Smooth muscle cell (in vitro differentiated cells): Measurements from ENCODE around the gene PLEKHA4. TPM values are rescaled to one million over a fixed set of nuclear protein-coding genes. Genes with fewer than 3 reads are reported as not detected.
"Not testable (repeated sequence)": the region's sequence is repeated elsewhere in the genome, so short reads cannot be mapped to it uniquely, and the experiment has no call there.

Experiments used
- DNase-seq: peaks from one replicate; lab custom pipeline; 2025; ENCODE audit not compliant: unreplicated experiment; lab: John Stamatoyannopoulos, UW
- H2AFZ ChIP-seq: fragments of 200-600 bp; sonication (generic); 2 replicates; pipeline ENCODE4 v1.6.0; 2016; ENCODE audit warnings: antibody characterized with exemption, low read depth, mild to moderate bottlenecking
- H3F3A ChIP-seq: fragments of 200-600 bp; sonication (generic); 2 replicates; pipeline ENCODE4 v1.6.0; 2017; ENCODE audit warnings: antibody characterized with exemption, low read depth
- H3K27ac ChIP-seq: fragments of 200-600 bp; sonication (generic); 2 replicates; pipeline ENCODE4 v1.5.1; 2016; ENCODE audit warnings: low read depth, mild to moderate bottlenecking
- H3K27me3 ChIP-seq: fragments of 200-600 bp; sonication (generic); 2 replicates; pipeline ENCODE4 v1.6.1; 2016; ENCODE audit warnings: low read depth, mild to moderate bottlenecking
- H3K36me3 ChIP-seq: fragments of 200-600 bp; sonication (generic); 2 replicates; pipeline ENCODE4 v1.5.1; 2016; ENCODE audit warnings: low read depth
- H3K4me1 ChIP-seq: fragments of 200-600 bp; sonication (generic); 2 replicates; pipeline ENCODE4 v1.5.1; 2016; ENCODE audit warnings: low read depth
- H3K4me2 ChIP-seq: fragments of 200-600 bp; sonication (generic); 2 replicates; pipeline ENCODE4 v1.6.0; 2016; ENCODE audit warnings: mild to moderate bottlenecking
- H3K4me3 ChIP-seq: fragments of 200-600 bp; sonication (generic); 2 replicates; pipeline ENCODE4 v1.5.1; 2016; ENCODE audit warnings: mild to moderate bottlenecking
- H3K79me2 ChIP-seq: fragments of 200-600 bp; sonication (generic); 2 replicates; pipeline ENCODE4 v1.6.0; 2016; ENCODE audit warnings: low read depth, mild to moderate bottlenecking
- H3K9ac ChIP-seq: fragments of 200-600 bp; sonication (generic); 2 replicates; pipeline ENCODE4 v1.6.0; 2016; ENCODE audit warnings: low read depth
- H3K9me3 ChIP-seq: fragments of 200-600 bp; sonication (generic); replicated peaks from 2 replicates; pipeline ENCODE4 v1.5.1; 2016; ENCODE audit warnings: low read depth
- H4K20me1 ChIP-seq: fragments of 200-600 bp; sonication (generic); 2 replicates; pipeline ENCODE4 v1.6.0; 2016; ENCODE audit warnings: low read depth
- WGBS: methylation state at CpG from one replicate; pipeline ENCODE4 v1.1.7; 2016; ENCODE audit warnings: low lambda C conversion rate; 5-methylcytosine and 5-hydroxymethylcytosine counted together
- polyA plus RNA-seq: library from polyadenylated mRNA; unstranded; fragments of >200 nt; fragmentation: Nextera tagmentation; extraction: Ambion mirVana; gene quantifications from 2 replicates; pipeline ENCODE4 v1.2.1, GENCODE V29; 2016
- total RNA-seq: library from RNA; depleted of rRNA; stranded (reverse); fragments of >200 nt; gene quantifications from 2 replicates; pipeline ENCODE4 v1.2.3, GENCODE V29; 2014
- TF ChIP-seq, protein P1 (sequence below): fragments of 200-600 bp; sonication (generic); IDR thresholded peaks from 2 replicates; pipeline ENCODE4 v1.5.1; 2017; ENCODE audit warnings: borderline replicate concordance, mild to moderate bottlenecking, antibody characterized with exemption; ENCODE audit not compliant: insufficient read depth, poor library complexity, severe bottlenecking

PLEKHA4 gene
- total and polyA plus RNA-seq, 2 experiments from 2014 or later: 4.4 to 39.2 TPM

DNA sequence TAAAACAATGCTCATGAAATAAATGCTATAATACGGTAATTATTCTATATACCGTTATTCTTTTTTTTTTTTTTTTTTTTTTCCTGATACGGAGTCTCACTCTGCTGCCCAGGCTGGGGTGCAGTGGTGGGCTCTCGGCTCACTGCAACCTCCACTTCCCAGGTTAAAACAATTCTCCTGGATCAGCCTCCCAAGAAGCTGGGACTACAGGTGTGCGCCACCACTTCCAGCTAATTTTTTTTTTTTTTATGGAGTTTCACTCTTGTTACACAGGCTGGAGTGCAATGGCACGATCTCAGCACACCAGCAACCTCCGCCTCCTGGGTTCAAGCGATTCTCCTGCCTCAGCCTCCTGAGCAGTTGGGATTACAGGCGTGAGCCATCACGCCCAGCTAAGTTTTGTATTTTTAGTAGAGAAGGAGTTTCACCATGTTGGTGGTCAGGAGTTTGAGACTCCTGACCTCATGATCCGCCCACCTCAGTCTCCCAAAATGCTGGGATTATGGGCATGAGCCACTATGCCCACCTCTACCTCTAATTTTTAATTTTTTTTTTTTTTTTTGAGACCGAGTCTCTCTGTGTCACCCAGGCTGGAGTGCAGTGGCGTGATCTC is 10.7 kb upstream of the PLEKHA4 start:
- peaks cover 20% of the 10 kb centered on the region for H3K79me2 ChIP-seq
- H3K36me3 ChIP-seq: no peaks in the 10 kb centered on the region
- TF ChIP-seq, protein P1, sequence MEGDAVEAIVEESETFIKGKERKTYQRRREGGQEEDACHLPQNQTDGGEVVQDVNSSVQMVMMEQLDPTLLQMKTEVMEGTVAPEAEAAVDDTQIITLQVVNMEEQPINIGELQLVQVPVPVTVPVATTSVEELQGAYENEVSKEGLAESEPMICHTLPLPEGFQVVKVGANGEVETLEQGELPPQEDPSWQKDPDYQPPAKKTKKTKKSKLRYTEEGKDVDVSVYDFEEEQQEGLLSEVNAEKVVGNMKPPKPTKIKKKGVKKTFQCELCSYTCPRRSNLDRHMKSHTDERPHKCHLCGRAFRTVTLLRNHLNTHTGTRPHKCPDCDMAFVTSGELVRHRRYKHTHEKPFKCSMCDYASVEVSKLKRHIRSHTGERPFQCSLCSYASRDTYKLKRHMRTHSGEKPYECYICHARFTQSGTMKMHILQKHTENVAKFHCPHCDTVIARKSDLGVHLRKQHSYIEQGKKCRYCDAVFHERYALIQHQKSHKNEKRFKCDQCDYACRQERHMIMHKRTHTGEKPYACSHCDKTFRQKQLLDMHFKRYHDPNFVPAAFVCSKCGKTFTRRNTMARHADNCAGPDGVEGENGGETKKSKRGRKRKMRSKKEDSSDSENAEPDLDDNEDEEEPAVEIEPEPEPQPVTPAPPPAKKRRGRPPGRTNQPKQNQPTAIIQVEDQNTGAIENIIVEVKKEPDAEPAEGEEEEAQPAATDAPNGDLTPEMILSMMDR: no peak
- H3K4me3 ChIP-seq: no peak overlapping the region
- no peak overlapping the region for H3K9ac ChIP-seq
- 76% methylated on average over 13 of the region's 13 CpGs for WGBS
- H3K4me2 ChIP-seq: peak overlapping the region; percentile 17
- H3K27ac ChIP-seq: peak overlapping the region; percentile 100
- peaks cover 36% of the 10 kb centered on the region for H3F3A ChIP-seq
- H2AFZ ChIP-seq: no peak overlapping the region
- peaks cover 13% of the 10 kb centered on the region for H3K4me1 ChIP-seq
- H3K9me3 ChIP-seq: no peaks in the 10 kb centered on the region
- peaks cover 45% of the 10 kb centered on the region for H4K20me1 ChIP-seq
- H3K27me3 ChIP-seq: no peaks in the 10 kb centered on the region
- no peak for DNase-seq

DNA sequence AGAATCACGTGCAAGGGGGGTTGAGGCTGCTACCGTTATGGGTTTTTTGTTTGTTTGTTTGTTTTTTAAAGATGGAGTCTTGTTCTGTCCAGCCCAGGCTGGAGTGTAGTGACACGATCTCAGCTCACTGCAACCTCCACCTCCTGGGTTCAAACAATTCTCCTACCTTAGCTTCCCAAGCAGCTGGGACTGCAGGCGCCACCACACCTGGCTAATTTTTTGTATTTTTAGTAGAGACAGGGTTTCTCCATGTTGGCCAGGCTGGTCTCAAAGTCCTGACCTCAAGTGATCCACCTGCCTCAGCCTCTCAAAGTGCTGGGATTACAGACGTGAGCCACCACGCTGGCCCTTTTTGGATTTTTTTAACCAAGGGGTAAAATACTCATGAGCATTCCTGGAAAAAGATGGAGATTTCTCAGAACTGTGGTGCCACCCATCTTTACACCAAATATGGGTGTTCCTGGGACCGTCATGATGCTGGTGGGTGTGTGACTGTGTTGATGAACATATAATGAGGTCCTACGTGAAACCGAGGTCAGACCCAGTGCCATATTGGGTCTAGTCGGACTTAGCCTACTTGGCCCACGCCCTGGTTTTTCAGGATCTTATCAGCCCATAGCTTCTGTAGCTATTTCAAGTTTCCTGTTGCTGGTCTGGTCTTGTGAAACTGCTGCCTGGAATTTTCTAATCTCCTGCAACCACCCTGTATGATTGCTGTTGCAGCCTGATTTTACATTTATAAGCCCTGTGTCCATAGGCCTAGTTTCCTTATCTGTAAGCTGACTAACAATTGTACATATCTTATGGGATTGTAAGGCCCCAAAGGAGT is 10.0 kb upstream of the PLEKHA4 start:
- Histone ChIP-seq H3K36me3 (no peaks in the 10 kb centered on the region), H3K27me3 (no peaks in the 10 kb centered on the region), H3K4me3 (no peak overlapping the region), H3K4me1 (peaks cover 13% of the 10 kb centered on the region), H3K79me2 (peaks cover 27% of the 10 kb centered on the region), H3K9ac (no peak overlapping the region), H3K27ac (peak overlapping the region; percentile 100), H3F3A (peaks cover 43% of the 10 kb centered on the region), H3K4me2 (peak overlapping the region; percentile 17), H2AFZ (no peak overlapping the region), H4K20me1 (peaks cover 52% of the 10 kb centered on the region), H3K9me3 (no peaks in the 10 kb centered on the region)
- TF ChIP-seq, protein P1: no peak
- DNase-seq: no peak
- WGBS: 30% methylated on average over 11 of the region's 11 CpGs

DNA sequence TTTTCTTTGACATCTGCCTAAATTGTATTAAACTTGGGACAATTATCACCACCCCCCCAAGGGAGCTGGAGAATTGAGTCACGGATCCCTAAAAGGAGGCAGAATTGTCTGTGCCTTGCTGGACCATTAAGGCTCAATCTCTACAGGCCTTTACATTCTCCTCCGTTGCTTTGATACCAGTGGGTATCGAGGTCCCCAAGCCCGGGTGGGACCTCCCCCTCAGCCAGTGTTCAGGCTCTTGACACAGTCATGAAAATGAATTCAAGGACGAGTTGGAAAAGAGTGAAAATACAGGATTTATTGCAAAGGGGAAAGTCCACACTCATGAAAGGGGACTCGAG is 9.4 kb upstream of the PLEKHA4 start:
- Histone ChIP-seq H4K20me1 (peaks cover 58% of the 10 kb centered on the region), H3K27ac (peak overlapping the region; percentile 100)
- WGBS: 73% methylated on average over 6 of the region's 6 CpGs

DNA sequence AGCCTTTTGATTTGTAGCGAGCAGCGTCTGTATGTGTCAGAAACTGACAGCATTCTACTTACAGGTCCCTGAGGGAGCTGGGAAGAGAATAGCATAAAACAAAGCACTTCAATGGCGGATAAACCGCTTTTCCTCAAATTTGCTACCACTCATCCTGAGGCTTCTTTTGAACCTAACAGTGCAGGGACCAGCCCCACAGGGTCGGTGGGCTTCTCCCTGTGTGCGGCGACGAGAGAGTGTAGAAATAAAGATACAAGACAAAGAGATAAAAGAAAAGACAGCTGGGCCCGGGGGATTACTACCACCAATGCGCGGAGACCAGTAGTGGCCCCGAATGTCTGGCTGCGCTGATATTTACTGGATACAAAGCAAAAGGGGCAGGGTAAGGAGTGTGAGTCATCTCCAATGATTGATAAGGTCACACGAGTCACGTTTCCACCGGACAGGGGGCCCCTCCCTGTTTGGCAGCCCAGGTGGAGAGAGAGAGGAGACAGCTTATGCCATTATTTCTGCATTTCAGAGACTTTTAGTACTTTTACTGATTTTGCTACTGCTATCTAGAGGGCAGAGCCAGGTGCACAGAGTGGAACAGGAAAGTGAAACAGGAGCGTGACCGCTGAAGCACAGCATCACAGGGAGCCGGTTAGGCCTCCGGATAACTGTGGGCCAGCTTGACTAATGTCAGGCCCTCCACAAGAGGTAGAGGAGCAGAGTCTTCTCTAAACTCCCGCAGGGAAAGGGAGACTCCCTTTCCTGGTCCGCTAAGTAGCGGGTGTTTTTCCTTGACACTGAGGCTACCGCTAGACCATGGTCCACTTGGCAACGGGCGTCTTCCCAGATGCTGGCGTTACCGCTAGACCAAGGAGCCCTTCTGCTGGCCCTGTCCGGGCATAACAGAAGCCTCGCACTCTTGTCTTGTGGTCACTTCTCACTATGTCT is 7.9 kb upstream of the PLEKHA4 start:
- H3K4me2 ChIP-seq: peak overlapping the region; percentile 98
- not testable (repeated sequence) for H3K9me3 ChIP-seq, H3K36me3 ChIP-seq, H3K27me3 ChIP-seq, DNase-seq, H2AFZ ChIP-seq
- H3F3A ChIP-seq: peaks cover 48% of the 10 kb centered on the region
- H3K9ac ChIP-seq: peak overlapping the region; percentile 100
- peaks cover 13% of the 10 kb centered on the region for H3K4me1 ChIP-seq
- peak overlapping the region; percentile 97 for H3K4me3 ChIP-seq
- H3K79me2 ChIP-seq: peaks cover 38% of the 10 kb centered on the region
- 65% methylated on average over 30 of the region's 30 CpGs for WGBS
- peak overlapping the region; percentile 100 for H3K27ac ChIP-seq
- peaks cover 63% of the 10 kb centered on the region for H4K20me1 ChIP-seq

More for the DNA sequence above, 9.4 kb upstream of the PLEKHA4 start:
- no peak overlapping the region for H2AFZ ChIP-seq
- no peaks in the 10 kb centered on the region for H3K36me3 ChIP-seq
- H3K9ac ChIP-seq: no peak overlapping the region
- DNase-seq: no peak
- H3K4me2 ChIP-seq: peak overlapping the region; percentile 17
- H3K79me2 ChIP-seq: peaks cover 33% of the 10 kb centered on the region
- peaks cover 48% of the 10 kb centered on the region for H3F3A ChIP-seq
- no peak overlapping the region for H3K4me3 ChIP-seq
- peaks cover 13% of the 10 kb centered on the region for H3K4me1 ChIP-seq
- TF ChIP-seq, protein P1: no peak
- H3K9me3 ChIP-seq: no peaks in the 10 kb centered on the region
- no peaks in the 10 kb centered on the region for H3K27me3 ChIP-seq
